Measurements from ENCODE around the gene FGD3.

FGD3 gene

DNA sequence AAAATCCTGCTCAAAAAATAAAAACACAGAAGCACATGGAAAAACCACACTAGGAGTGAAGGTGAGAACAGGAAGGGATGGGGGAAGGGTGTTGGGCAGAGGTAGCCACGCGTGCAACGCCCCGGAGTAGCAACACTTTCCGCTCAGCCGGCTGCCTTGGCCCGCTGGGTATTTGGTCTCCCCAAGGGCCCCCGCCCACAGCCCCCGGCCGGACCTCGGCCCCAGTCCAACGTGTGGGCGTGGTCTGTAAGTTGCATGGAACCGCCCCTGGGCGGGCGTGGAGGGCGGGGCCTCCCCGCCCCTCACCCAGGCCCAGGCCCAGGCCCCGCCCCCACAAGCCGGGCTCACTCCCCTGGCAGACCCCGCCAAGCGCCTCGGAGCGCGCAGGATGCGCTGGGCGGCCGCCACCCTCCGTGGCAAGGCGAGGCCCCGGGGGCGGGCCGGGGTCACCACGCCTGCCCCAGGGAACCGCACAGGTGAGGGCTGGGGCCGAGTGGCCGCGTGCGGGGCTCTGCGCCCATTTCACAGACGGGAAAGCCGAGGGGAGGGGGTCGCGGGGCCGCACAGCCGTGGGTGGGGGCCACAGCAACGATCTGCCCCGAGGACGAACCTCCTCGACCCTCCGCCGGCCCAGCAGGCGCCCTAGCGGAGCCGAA is 111.2 kb downstream of the FGD3 start, which contains the start of gene SUSD3:
TSS of gene SUSD3 (plus strand) at position 347 of the 656 bp plus-strand sequence. CDS start at position 389, 42 bp downstream.
- Histone ChIP-seq H2BK5ac (ENCODE audit: low read length) (no peak within 1 kb of the TSS), H3K27me3 (ENCODE audit: insufficient read depth, low read length, poor library complexity) (no peaks in the 10 kb centered on the region)
- peak; percentile 90 for DNase-seq

DNA sequence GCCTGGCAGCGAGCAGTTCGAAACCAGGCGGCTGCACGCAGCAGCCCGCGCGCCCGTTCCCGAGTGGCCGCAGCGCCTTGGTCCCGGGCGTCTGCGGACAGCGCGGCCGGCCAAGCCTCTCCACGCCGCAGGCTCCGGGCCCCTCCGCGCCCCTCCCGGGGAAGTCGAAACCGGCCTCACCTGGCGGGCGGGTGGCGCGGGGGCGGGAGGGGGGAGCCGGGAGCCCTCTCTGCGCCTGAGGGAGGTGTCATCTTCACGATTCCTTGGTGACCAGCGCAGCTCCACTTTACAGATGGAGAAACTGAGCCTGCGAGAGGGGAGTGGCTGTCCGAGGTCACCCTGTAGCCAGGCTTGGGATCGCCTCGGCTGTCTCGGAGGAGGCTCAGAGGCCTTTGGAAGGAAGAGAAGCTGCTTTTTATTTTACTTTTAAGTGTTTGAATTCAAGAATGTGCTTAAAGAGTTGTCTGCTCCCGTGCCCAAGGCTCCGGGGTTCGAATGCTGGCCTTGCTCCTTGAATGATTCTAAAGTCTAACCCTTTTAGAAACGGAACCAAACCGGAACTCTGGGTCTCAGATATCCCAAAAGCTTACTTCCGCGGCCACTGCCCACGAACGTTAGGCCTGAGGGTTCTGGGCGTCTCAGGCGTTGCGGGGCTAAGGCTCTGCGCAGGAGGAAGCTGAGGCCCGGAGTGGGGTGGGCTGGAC is 111.8 kb downstream of the FGD3 start:
- Histone ChIP-seq H2BK15ac (replicated peaks; ENCODE audit: low read depth) (no peak overlapping the region), H2BK5ac (ENCODE audit: low read length) (no peak overlapping the region), H3K4me2 (ENCODE audit: low read length) (peak overlapping the region; percentile 38), H3K18ac (ENCODE audit: low read length) (peak overlapping the region; percentile 29), H3K4me3 (ENCODE audit: low read length) (peak overlapping the region; percentile 17), H4K5ac (ENCODE audit: low read length) (no peak overlapping the region), H3K79me2 (ENCODE audit: control insufficient read depth, insufficient read depth, low read length) (no peaks in the 10 kb centered on the region), H3K36me3 (ENCODE audit: control insufficient read depth, insufficient read depth, low read length) (no peaks in the 10 kb centered on the region), H3K4ac (ENCODE audit: low read depth, low read length) (no peak overlapping the region), H3K4me1 (ENCODE audit: control insufficient read depth, low read depth, low read length) (peaks cover 9% of the 10 kb centered on the region), H3K56ac (ENCODE audit: low read length) (peak overlapping the region; percentile 74), H3K9ac (ENCODE audit: low read length) (peak overlapping the region; percentile 47), H3K79me1 (ENCODE audit: low read length) (no peaks in the 10 kb centered on the region), H2AK5ac (ENCODE audit: low read length) (no peak overlapping the region), H3K27me3 (ENCODE audit: insufficient read depth, low read length, poor library complexity) (no peaks in the 10 kb centered on the region), H2BK120ac (ENCODE audit: low read depth, low read length) (no peak overlapping the region), H4K8ac (ENCODE audit: low read depth, low read length) (no peak overlapping the region), H3K23ac (ENCODE audit: low read length) (no peak overlapping the region), H3K27ac (ENCODE audit: low read depth, low read length) (no peak overlapping the region)
- no peak for DNase-seq
- WGBS (ENCODE audit: extremely low coverage, insufficient coverage, low lambda C conversion rate), result no CpG with 5 or more reads among the region's 53 CpGs

More for the DNA sequence above, 111.2 kb downstream of the FGD3 start, which contains the start of gene SUSD3:
- H3K18ac ChIP-seq (ENCODE audit: low read length), result peak within 1 kb of the TSS; percentile 69
- H4K5ac ChIP-seq (ENCODE audit: low read length), result no peak within 1 kb of the TSS
- H3K56ac ChIP-seq (ENCODE audit: low read length), result peak within 1 kb of the TSS; percentile 86
- no peaks in the 10 kb centered on the region for H3K79me2 ChIP-seq (ENCODE audit: control insufficient read depth, insufficient read depth, low read length)
- H2BK120ac ChIP-seq (ENCODE audit: low read depth, low read length), result no peak within 1 kb of the TSS
- WGBS (ENCODE audit: extremely low coverage, insufficient coverage, low lambda C conversion rate), result no CpG with 5 or more reads among the region's 55 CpGs
- no peak within 1 kb of the TSS for H2AK5ac ChIP-seq (ENCODE audit: low read length)
- no peak within 1 kb of the TSS for H3K23ac ChIP-seq (ENCODE audit: low read length)
- no peak within 1 kb of the TSS for H4K8ac ChIP-seq (ENCODE audit: low read depth, low read length)
- H3K9ac ChIP-seq (ENCODE audit: low read length), result peak within 1 kb of the TSS; percentile 59
- H3K4me3 ChIP-seq (ENCODE audit: low read length), result peak within 1 kb of the TSS; percentile 17
- no peaks in the 10 kb centered on the region for H3K79me1 ChIP-seq (ENCODE audit: low read length)
- H3K4ac ChIP-seq (ENCODE audit: low read depth, low read length), result no peak within 1 kb of the TSS
- no peaks in the 10 kb centered on the region for H3K36me3 ChIP-seq (ENCODE audit: control insufficient read depth, insufficient read depth, low read length)
- H3K4me1 ChIP-seq (ENCODE audit: control insufficient read depth, low read depth, low read length), result peaks cover 9% of the 10 kb centered on the region
- no peak within 1 kb of the TSS for H3K27ac ChIP-seq (ENCODE audit: low read depth, low read length)
- H2BK15ac ChIP-seq (replicated peaks; ENCODE audit: low read depth), result no peak within 1 kb of the TSS
- H3K4me2 ChIP-seq (ENCODE audit: low read length), result peak within 1 kb of the TSS; percentile 50

DNA sequence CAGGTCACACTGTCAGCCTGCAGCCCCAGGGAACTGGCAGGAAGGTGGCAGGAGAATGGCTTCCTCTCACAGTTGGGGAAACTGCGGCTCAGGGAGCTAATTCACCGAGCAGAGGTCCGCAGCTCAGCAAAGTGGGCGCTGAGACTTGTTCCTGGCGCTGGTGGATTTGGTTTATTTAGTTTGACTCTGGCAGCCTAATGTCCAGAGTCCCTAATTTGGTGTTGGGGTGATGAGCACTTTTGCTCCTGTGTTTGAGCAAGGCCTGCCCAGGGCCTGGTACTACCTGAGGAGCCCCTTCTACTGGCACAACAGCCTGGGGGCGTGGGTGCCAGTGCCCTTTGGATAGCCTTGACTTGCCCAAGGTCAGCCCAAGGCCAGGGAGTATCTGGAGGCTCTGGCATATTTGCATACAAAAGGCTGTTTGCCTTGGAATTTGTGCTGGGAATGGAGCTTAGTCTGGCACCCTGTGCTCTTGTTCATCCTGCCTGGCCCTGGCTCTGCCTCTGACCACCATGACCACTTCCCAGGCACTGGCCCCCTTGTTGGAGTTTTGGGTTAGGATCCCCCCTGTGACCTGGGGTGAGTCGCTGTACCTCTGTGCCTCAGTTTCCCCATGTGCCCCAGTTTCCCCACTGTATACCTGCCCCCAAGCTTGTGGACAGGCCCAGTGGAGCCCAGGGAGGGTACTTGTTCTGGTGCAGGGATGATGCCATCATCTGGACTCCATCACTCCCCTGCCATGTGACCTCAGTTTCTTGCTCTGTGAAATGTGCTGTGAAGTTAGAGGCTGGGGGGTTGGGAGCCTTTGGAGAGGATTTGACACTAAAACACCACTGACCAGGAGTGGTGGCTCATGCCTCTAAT is 112.6 kb downstream of the FGD3 start:
- no CpG with 5 or more reads among the region's 7 CpGs for WGBS (ENCODE audit: extremely low coverage, insufficient coverage, low lambda C conversion rate)

DNA sequence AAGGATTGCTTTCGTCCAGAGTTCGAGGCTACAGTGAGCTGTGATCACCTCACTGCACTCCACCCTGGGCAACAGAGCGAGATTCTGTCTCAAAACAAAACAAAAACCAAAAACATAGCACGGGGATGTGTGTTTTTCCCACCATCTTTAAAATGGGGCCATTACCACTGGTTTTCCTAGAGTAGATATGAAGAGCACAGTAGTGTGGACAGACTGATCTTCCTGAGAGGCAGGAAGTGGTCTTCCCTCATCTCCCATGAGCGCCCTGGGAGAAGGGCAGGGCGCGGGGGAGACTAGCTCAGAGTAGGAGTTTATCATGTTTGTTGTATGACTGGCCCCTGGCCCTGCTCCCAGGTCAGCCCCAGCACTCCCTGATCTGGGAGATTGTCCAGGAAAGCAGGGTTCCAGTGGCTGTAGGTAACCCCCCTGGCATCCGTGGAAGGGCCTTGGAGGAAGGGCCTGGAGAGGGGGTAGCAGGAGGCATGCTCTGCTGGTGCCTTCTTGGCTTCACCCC is 113.5 kb downstream of the FGD3 start:
- no CpG with 5 or more reads among the region's 8 CpGs for WGBS (ENCODE audit: extremely low coverage, insufficient coverage, low lambda C conversion rate)
- H3K23ac ChIP-seq (ENCODE audit: low read length), result no peak overlapping the region
- peak overlapping the region; percentile 14 for H2AK5ac ChIP-seq (ENCODE audit: low read length)
- no peak overlapping the region for H3K4me3 ChIP-seq (ENCODE audit: low read length)
- no peaks in the 10 kb centered on the region for H3K79me2 ChIP-seq (ENCODE audit: control insufficient read depth, insufficient read depth, low read length)
- H3K27ac ChIP-seq (ENCODE audit: low read depth, low read length), result no peak overlapping the region
- DNase-seq, result no peak
- H3K4ac ChIP-seq (ENCODE audit: low read depth, low read length), result no peak overlapping the region
- H3K56ac ChIP-seq (ENCODE audit: low read length), result no peak overlapping the region
- H3K36me3 ChIP-seq (ENCODE audit: control insufficient read depth, insufficient read depth, low read length), result no peaks in the 10 kb centered on the region
- no peaks in the 10 kb centered on the region for H3K27me3 ChIP-seq (ENCODE audit: insufficient read depth, low read length, poor library complexity)
- no peak overlapping the region for H3K9ac ChIP-seq (ENCODE audit: low read length)
- H4K8ac ChIP-seq (ENCODE audit: low read depth, low read length), result no peak overlapping the region
- H3K79me1 ChIP-seq (ENCODE audit: low read length), result no peaks in the 10 kb centered on the region
- no peak overlapping the region for H2BK15ac ChIP-seq (replicated peaks; ENCODE audit: low read depth)
- peaks cover 9% of the 10 kb centered on the region for H3K4me1 ChIP-seq (ENCODE audit: control insufficient read depth, low read depth, low read length)
- no peak overlapping the region for H3K4me2 ChIP-seq (ENCODE audit: low read length)
- H2BK5ac ChIP-seq (ENCODE audit: low read length), result no peak overlapping the region
- no peak overlapping the region for H4K5ac ChIP-seq (ENCODE audit: low read length)
- H2BK120ac ChIP-seq (ENCODE audit: low read depth, low read length), result no peak overlapping the region
- no peak overlapping the region for H3K18ac ChIP-seq (ENCODE audit: low read length)

More for the DNA sequence above, 112.6 kb downstream of the FGD3 start:
- peak overlapping the region; percentile 74 for H2AK5ac ChIP-seq (ENCODE audit: low read length)
- no peak overlapping the region for H3K27ac ChIP-seq (ENCODE audit: low read depth, low read length)
- no peak overlapping the region for H2BK120ac ChIP-seq (ENCODE audit: low read depth, low read length)
- H4K5ac ChIP-seq (ENCODE audit: low read length), result no peak overlapping the region
- no peaks in the 10 kb centered on the region for H3K36me3 ChIP-seq (ENCODE audit: control insufficient read depth, insufficient read depth, low read length)
- no peak overlapping the region for H3K23ac ChIP-seq (ENCODE audit: low read length)
- peak overlapping the region; percentile 45 for H2BK5ac ChIP-seq (ENCODE audit: low read length)
- no peak overlapping the region for H2BK15ac ChIP-seq (replicated peaks; ENCODE audit: low read depth)
- H3K56ac ChIP-seq (ENCODE audit: low read length), result peak overlapping the region; percentile 73
- no peaks in the 10 kb centered on the region for H3K27me3 ChIP-seq (ENCODE audit: insufficient read depth, low read length, poor library complexity)
- H4K8ac ChIP-seq (ENCODE audit: low read depth, low read length), result no peak overlapping the region
- H3K4me2 ChIP-seq (ENCODE audit: low read length), result no peak overlapping the region
- H3K79me1 ChIP-seq (ENCODE audit: low read length), result no peaks in the 10 kb centered on the region
- no peaks in the 10 kb centered on the region for H3K79me2 ChIP-seq (ENCODE audit: control insufficient read depth, insufficient read depth, low read length)
- peak overlapping the region; percentile 24 for H3K9ac ChIP-seq (ENCODE audit: low read length)
- peaks cover 9% of the 10 kb centered on the region for H3K4me1 ChIP-seq (ENCODE audit: control insufficient read depth, low read depth, low read length)
- no peak overlapping the region for H3K18ac ChIP-seq (ENCODE audit: low read length)
- H3K4ac ChIP-seq (ENCODE audit: low read depth, low read length), result no peak overlapping the region
- peak; percentile 89 for DNase-seq
- H3K4me3 ChIP-seq (ENCODE audit: low read length), result no peak overlapping the region

DNA sequence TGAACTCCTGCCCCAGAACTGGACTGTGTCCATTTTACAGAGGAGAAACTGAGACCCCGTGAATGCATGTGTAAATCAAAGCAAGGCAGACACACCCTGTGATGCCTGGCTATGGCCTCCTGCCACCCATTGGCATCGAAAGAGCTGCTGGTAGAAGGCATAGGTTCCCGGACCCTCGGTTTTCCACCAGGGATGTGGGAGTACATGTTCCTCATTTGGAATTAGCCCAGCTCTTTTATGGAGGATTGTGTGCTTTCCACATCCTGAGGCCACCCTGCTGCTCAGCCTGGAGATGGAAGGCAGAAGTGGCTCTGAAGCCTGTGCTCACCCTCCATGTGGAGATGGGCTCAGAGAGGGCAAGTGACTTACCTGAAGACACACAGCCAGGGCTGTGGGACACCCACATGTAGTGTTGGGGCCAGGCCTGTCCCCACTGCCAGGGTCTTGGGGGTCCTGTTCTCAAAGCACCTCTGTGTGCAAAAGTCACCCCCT is 114.0 kb downstream of the FGD3 start:
- no CpG with 5 or more reads among the region's 4 CpGs for WGBS (ENCODE audit: extremely low coverage, insufficient coverage, low lambda C conversion rate)
- H3K27ac ChIP-seq (ENCODE audit: low read depth, low read length), result no peak overlapping the region
- H3K9ac ChIP-seq (ENCODE audit: low read length), result no peak overlapping the region
- H3K4me3 ChIP-seq (ENCODE audit: low read length), result no peak overlapping the region
- H3K4me1 ChIP-seq (ENCODE audit: control insufficient read depth, low read depth, low read length), result peaks cover 9% of the 10 kb centered on the region
- no peak overlapping the region for H2BK120ac ChIP-seq (ENCODE audit: low read depth, low read length)
- no peaks in the 10 kb centered on the region for H3K79me1 ChIP-seq (ENCODE audit: low read length)
- no peak overlapping the region for H2BK5ac ChIP-seq (ENCODE audit: low read length)
- peak overlapping the region; percentile 14 for H2AK5ac ChIP-seq (ENCODE audit: low read length)
- no peaks in the 10 kb centered on the region for H3K27me3 ChIP-seq (ENCODE audit: insufficient read depth, low read length, poor library complexity)
- H3K79me2 ChIP-seq (ENCODE audit: control insufficient read depth, insufficient read depth, low read length), result no peaks in the 10 kb centered on the region
- H3K36me3 ChIP-seq (ENCODE audit: control insufficient read depth, insufficient read depth, low read length), result no peaks in the 10 kb centered on the region
- no peak overlapping the region for H3K4ac ChIP-seq (ENCODE audit: low read depth, low read length)
- DNase-seq, result no peak
- H2BK15ac ChIP-seq (replicated peaks; ENCODE audit: low read depth), result no peak overlapping the region
- H3K18ac ChIP-seq (ENCODE audit: low read length), result no peak overlapping the region
- no peak overlapping the region for H3K56ac ChIP-seq (ENCODE audit: low read length)
- no peak overlapping the region for H4K8ac ChIP-seq (ENCODE audit: low read depth, low read length)
- no peak overlapping the region for H3K23ac ChIP-seq (ENCODE audit: low read length)
- H4K5ac ChIP-seq (ENCODE audit: low read length), result no peak overlapping the region
- H3K4me2 ChIP-seq (ENCODE audit: low read length), result no peak overlapping the region

Data from mesendoderm (in vitro differentiated cells).